ENCODE measurements around the gene ADCY1.

ADCY1 gene

DNA sequence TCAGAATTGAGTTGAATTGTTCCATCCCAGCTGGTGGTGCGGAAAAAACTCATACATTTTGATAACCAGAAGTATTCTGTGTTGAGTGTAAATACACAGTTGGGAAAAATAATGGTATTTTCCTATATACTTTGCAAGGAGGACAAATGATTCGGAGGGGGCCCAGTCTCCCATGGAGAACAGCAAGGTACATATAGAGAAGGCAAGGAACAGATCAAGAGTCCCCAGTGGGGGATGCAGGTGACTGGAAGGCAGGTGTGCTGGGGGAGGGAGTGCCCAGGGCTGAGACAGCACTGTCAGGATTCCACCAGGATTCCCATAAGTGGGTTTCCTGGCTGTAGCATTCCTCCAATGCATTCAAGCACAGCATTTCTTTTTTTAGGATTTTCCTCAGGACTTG, 10.8 kb upstream of the ADCY1 start:
- no peaks in the 10 kb centered on the region for H4K20me1 ChIP-seq (ENCODE audit: insufficient read depth, low read length)
- no peaks in the 10 kb centered on the region for H3K36me3 ChIP-seq (replicated peaks; ENCODE audit: low read depth, low read length)
- no peak overlapping the region for H3K27ac ChIP-seq (ENCODE audit: low read length)
- no peaks in the 10 kb centered on the region for H3K4me1 ChIP-seq (ENCODE audit: low read length)
- no peaks in the 10 kb centered on the region for H3K27me3 ChIP-seq (ENCODE audit: low read depth, low read length)
- no peak overlapping the region for H3K4me3 ChIP-seq (ENCODE audit: low read length)
- H2AFZ ChIP-seq (ENCODE audit: low read depth, low read length): no peak overlapping the region
- TF ChIP-seq EZH2phosphoT487 (IDR thresholded peaks at IDR 0.05; ENCODE audit: low read depth) (no peak), CTCF (IDR thresholded peaks at IDR 0.05; ENCODE audit: low read depth, low read length) (no peak)
- no peak overlapping the region for H3K9ac ChIP-seq (ENCODE audit: low read length)
- H3K4me2 ChIP-seq (ENCODE audit: low read length): no peak overlapping the region
- H3K79me2 ChIP-seq (ENCODE audit: low read length): no peaks in the 10 kb centered on the region
- peaks cover 12% of the 10 kb centered on the region for H3K9me3 ChIP-seq (ENCODE audit: insufficient read depth, low read length)

- Histone ChIP-seq H3K9me3 (ENCODE audit: insufficient read depth, low read length) (peaks cover 12% of the 10 kb centered on the region), H3K27me3 (ENCODE audit: low read depth, low read length) (no peaks in the 10 kb centered on the region), H3K27ac (ENCODE audit: low read length) (no peak overlapping the region), H3K9ac (ENCODE audit: low read length) (no peak overlapping the region), H3K4me2 (ENCODE audit: low read length) (no peak overlapping the region), H3K79me2 (ENCODE audit: low read length) (no peaks in the 10 kb centered on the region), H3K4me1 (ENCODE audit: low read length) (no peaks in the 10 kb centered on the region), H4K20me1 (ENCODE audit: insufficient read depth, low read length) (no peaks in the 10 kb centered on the region), H3K4me3 (ENCODE audit: low read length) (no peak overlapping the region), H2AFZ (ENCODE audit: low read depth, low read length) (no peak overlapping the region), H3K36me3 (replicated peaks; ENCODE audit: low read depth, low read length) (no peaks in the 10 kb centered on the region)
- TF ChIP-seq EZH2phosphoT487 (IDR thresholded peaks at IDR 0.05; ENCODE audit: low read depth) (no peak), CTCF (IDR thresholded peaks at IDR 0.05; ENCODE audit: low read depth, low read length) (no peak)
Observed at GRCh38 chr7:45563941-45564461, 10.2 kb upstream of the ADCY1 start.

- Histone ChIP-seq H3K36me3 (replicated peaks; ENCODE audit: low read depth, low read length) (no peaks in the 10 kb centered on the region), H3K27me3 (ENCODE audit: low read depth, low read length) (no peaks in the 10 kb centered on the region), H3K4me3 (ENCODE audit: low read length) (no peak overlapping the region), H3K27ac (ENCODE audit: low read length) (no peak overlapping the region), H4K20me1 (ENCODE audit: insufficient read depth, low read length) (no peaks in the 10 kb centered on the region), H3K9ac (ENCODE audit: low read length) (no peak overlapping the region), H3K4me2 (ENCODE audit: low read length) (no peak overlapping the region), H3K9me3 (ENCODE audit: insufficient read depth, low read length) (peaks cover 10% of the 10 kb centered on the region), H3K79me2 (ENCODE audit: low read length) (no peaks in the 10 kb centered on the region), H3K4me1 (ENCODE audit: low read length) (no peaks in the 10 kb centered on the region), H2AFZ (ENCODE audit: low read depth, low read length) (no peak overlapping the region)
- no peak for TF ChIP-seq EZH2phosphoT487 (IDR thresholded peaks at IDR 0.05; ENCODE audit: low read depth)
- TF ChIP-seq CTCF (IDR thresholded peaks at IDR 0.05; ENCODE audit: low read depth, low read length): no peak
Observed at GRCh38 chr7:45564485-45564884, 9.7 kb upstream of the ADCY1 start.

DNA sequence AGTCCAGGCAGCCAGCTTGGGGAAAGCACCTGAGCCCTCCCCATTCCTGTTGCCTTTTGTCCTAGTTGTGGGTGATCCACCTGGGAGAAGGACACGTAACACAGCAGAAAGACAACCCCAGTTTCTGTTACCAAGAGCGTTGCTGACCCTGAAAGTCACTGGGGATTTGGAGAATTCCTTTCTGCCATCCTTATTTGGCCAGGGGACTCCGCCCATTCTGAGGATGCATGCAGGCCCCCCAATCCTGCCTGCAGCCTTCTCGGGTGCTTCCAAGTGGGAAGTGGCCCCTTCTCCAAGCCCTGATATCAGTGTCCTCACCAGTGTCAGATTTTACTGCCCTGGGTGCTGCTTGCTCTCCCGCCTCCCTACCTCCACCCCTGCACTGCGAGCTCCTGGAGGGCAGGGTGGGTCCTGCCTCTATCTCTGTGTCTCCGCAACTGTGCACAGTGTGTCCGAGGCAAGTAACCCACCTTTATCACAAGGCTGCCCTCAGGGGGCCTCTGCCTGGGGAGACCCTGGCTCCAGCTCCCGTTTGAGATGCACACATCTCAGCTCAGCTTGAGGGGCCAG, 9.2 kb upstream of the ADCY1 start:
- Histone ChIP-seq H3K9ac (ENCODE audit: low read length) (no peak overlapping the region), H2AFZ (ENCODE audit: low read depth, low read length) (no peak overlapping the region), H3K4me3 (ENCODE audit: low read length) (no peak overlapping the region), H3K4me1 (ENCODE audit: low read length) (no peaks in the 10 kb centered on the region), H3K36me3 (replicated peaks; ENCODE audit: low read depth, low read length) (no peaks in the 10 kb centered on the region), H3K27ac (ENCODE audit: low read length) (no peak overlapping the region), H3K4me2 (ENCODE audit: low read length) (no peak overlapping the region), H3K27me3 (ENCODE audit: low read depth, low read length) (no peaks in the 10 kb centered on the region), H3K79me2 (ENCODE audit: low read length) (no peaks in the 10 kb centered on the region), H3K9me3 (ENCODE audit: insufficient read depth, low read length) (peaks cover 5% of the 10 kb centered on the region), H4K20me1 (ENCODE audit: insufficient read depth, low read length) (no peaks in the 10 kb centered on the region)
- TF ChIP-seq EZH2phosphoT487 (IDR thresholded peaks at IDR 0.05; ENCODE audit: low read depth) (no peak), CTCF (IDR thresholded peaks at IDR 0.05; ENCODE audit: low read depth, low read length) (no peak)

Data from OCI-LY3 (cell line).